C4-2B (cell line): ENCODE results near the gene KLHL2.

ENCODE experiments used
- CTCF ChIP-seq: fragments of 450-650 bp; conservative IDR thresholded peaks from 2 replicates; pipeline ENCODE4 v1.5.1; 2017; ENCODE audit warnings: mild to moderate bottlenecking
- ZFX ChIP-seq: fragments of 450-650 bp; IDR thresholded peaks from 2 replicates; pipeline ENCODE4 v1.6.1; 2017

- no peak for TF ChIP-seq CTCF
- no peak for TF ChIP-seq ZFX
These were observed 14.4 kb upstream of the KLHL2 start for GRCh38 chr4:165192956-165193355.
